ENCODE data around the gene COX10. TPM values are rescaled to one million over a fixed set of nuclear protein-coding genes. Genes with fewer than 3 reads are reported as not detected.
A peak's percentile ranks its signal among the peaks of the same experiment; 100 is the strongest.

COX10 gene
- total RNA-seq, 4 donors from 2014 or later, result 12.6 to 22.8 (median 15.6) TPM

- TF ChIP-seq CTCF (IDR thresholded peaks at IDR 0.05) (peak in 2 of 5 experiments; percentile 17 to 23), EP300 (IDR thresholded peaks at IDR 0.05) (no peak)
These were observed 21.1 kb upstream of the COX10 start for GRCh38 chr17:14048169-14048568.

GRCh38 chr17:14050616-14051015 lies 18.7 kb upstream of the COX10 start:
- Histone ChIP-seq H3K27ac (no peak overlapping the region), H3K4me3 (no peak overlapping the region), H3K36me3 (peaks cover 0 to 18% (median 0%) of the 10 kb centered on the region in 3 donors), H3K4me1 (no peaks in the 10 kb centered on the region), H3K9me3 (no peaks in the 10 kb centered on the region), H3K27me3 (no peaks in the 10 kb centered on the region)
- TF ChIP-seq EP300 (IDR thresholded peaks at IDR 0.05) (no peak), POLR2A (IDR thresholded peaks at IDR 0.05) (no peak), CTCF (IDR thresholded peaks at IDR 0.05) (no peak)
- DNase-seq (ENCODE audit: low spot score in 2 of 2), result no peak
- 95 to 96% methylated on average over 5 of the region's 5 CpGs for WGBS, 2 donors

More at GRCh38 chr17:14048169-14048568, 21.1 kb upstream of the COX10 start:
- Histone ChIP-seq H3K4me1 (no peaks in the 10 kb centered on the region), H3K4me3 (no peak overlapping the region), H3K27me3 (no peaks in the 10 kb centered on the region), H3K36me3 (peaks cover 0 to 18% (median 0%) of the 10 kb centered on the region in 3 donors), H3K27ac (no peak overlapping the region), H3K9me3 (no peaks in the 10 kb centered on the region)
- DNase-seq (ENCODE audit: low spot score in 2 of 2), result no peak

- no peaks in the 10 kb centered on the region for H3K27me3 ChIP-seq
- WGBS, 2 donors, result 88 to 94% methylated on average over 4 of the region's 4 CpGs
- peaks cover 0 to 27% (median 0%) of the 10 kb centered on the region in 3 donors for H3K36me3 ChIP-seq
- DNase-seq (ENCODE audit: low spot score in 2 of 2), result no peak
- H3K27ac ChIP-seq, result no peak overlapping the region
- H3K4me1 ChIP-seq, result no peaks in the 10 kb centered on the region
- TF ChIP-seq EP300 (IDR thresholded peaks at IDR 0.05), result no peak
- no peak overlapping the region for H3K4me3 ChIP-seq
- H3K9me3 ChIP-seq, result peaks cover 0 to 6% (median 0%) of the 10 kb centered on the region in 4 donors
These were observed 17.6 kb upstream of the COX10 start for GRCh38 chr17:14051692-14052091.

- no peak for TF ChIP-seq CTCF (IDR thresholded peaks at IDR 0.05)
- TF ChIP-seq POLR2A (IDR thresholded peaks at IDR 0.05), result no peak
- TF ChIP-seq EP300 (IDR thresholded peaks at IDR 0.05), result no peak
- H3K4me1 ChIP-seq, result no peaks in the 10 kb centered on the region
- DNase-seq (ENCODE audit: low spot score in 2 of 2), result no peak
- no peak overlapping the region for H3K27ac ChIP-seq
- H3K27me3 ChIP-seq, result no peaks in the 10 kb centered on the region
- 69 to 75% methylated on average over 6 of the region's 6 CpGs for WGBS, 2 donors
- no peak overlapping the region for H3K4me3 ChIP-seq
- peaks cover 0 to 32% (median 0%) of the 10 kb centered on the region in 3 donors for H3K36me3 ChIP-seq
- H3K9me3 ChIP-seq, result peaks cover 0 to 6% (median 0%) of the 10 kb centered on the region in 4 donors
These were observed 16.3 kb upstream of the COX10 start for GRCh38 chr17:14052886-14053615.

GRCh38 chr17:14057591-14057990 lies 11.7 kb upstream of the COX10 start:
- Histone ChIP-seq H3K27ac (no peak overlapping the region), H3K4me3 (no peak overlapping the region), H3K27me3 (no peaks in the 10 kb centered on the region), H3K9me3 (peaks cover 0 to 6% (median 0%) of the 10 kb centered on the region in 4 donors), H3K4me1 (no peaks in the 10 kb centered on the region), H3K36me3 (peaks cover 0 to 41% (median 0%) of the 10 kb centered on the region in 3 donors)
- TF ChIP-seq CTCF (IDR thresholded peaks at IDR 0.05) (no peak), EP300 (IDR thresholded peaks at IDR 0.05) (no peak), POLR2A (IDR thresholded peaks at IDR 0.05) (no peak)
- no peak for DNase-seq (ENCODE audit: low spot score in 2 of 2)

Measured in tibial nerve (tissue), 4 donors.